K562 (cell line): ENCODE data around the gene CMSS1. TPM values are rescaled to one million over a fixed set of nuclear protein-coding genes. Genes with fewer than 3 reads are reported as not detected.

ENCODE experiments used
- ARID1B ChIP-seq: fragments of 450-650 bp; IDR thresholded peaks from 2 replicates; pipeline ENCODE4 v1.6.1; 2016; ENCODE audit warnings: antibody characterized with exemption, mild to moderate bottlenecking, inconsistent platforms
- CEBPG ChIP-seq, 3 experiments: fragments of 200-800 bp in 1 of 3; sonication (Bioruptor generic) in 1 of 3; sonication (generic) in 1 of 3; formaldehyde crosslinking in 1 of 3; IDR thresholded peaks in 2 of 3; conservative IDR thresholded peaks in 1 of 3; 2 replicates each; pipeline versions ENCODE4 v1.6.1 to v1.8.0; 2016 to 2022; ENCODE audit warnings: missing compliant biosample characterization in 2 of 3, missing genetic modification characterization in 2 of 3, mild to moderate bottlenecking in 1 of 3, missing genetic modification reagents in 1 of 3
- DPF2 ChIP-seq: fragments of 450-650 bp; IDR thresholded peaks from 2 replicates; pipeline ENCODE4 v1.6.1; 2016
- JUN ChIP-seq, 2 experiments: sonication (generic) in 1 of 2; formaldehyde crosslinking in 1 of 2; IDR thresholded peaks; 2 replicates each; pipeline versions ENCODE4 v1.6.1 to v1.8.0; 2012 to 2022; ENCODE audit warnings: borderline replicate concordance in 2 of 2, mild to moderate bottlenecking in 2 of 2, improper control_type of control experiment in 1 of 2, low read depth in 1 of 2, low read length in 1 of 2, missing genetic modification reagents in 1 of 2
- MTA1 ChIP-seq: fragments of 450-650 bp; IDR thresholded peaks from 2 replicates; pipeline ENCODE4 v1.6.1; 2017; ENCODE audit warnings: borderline replicate concordance
- RCOR1 ChIP-seq, 2 experiments: IDR thresholded peaks; 2 replicates each; pipeline ENCODE4 v1.6.1; 2012; ENCODE audit warnings: low read depth in 2 of 2, low read length in 2 of 2, borderline replicate concordance in 1 of 2, improper control_type of control experiment in 1 of 2
- SMARCE1 ChIP-seq: fragments of 450-650 bp; IDR thresholded peaks from 2 replicates; pipeline ENCODE4 v1.7.1; 2016; ENCODE audit warnings: mild to moderate bottlenecking
- TEAD4 ChIP-seq, 2 experiments: sonication (generic) in 1 of 2; formaldehyde crosslinking in 1 of 2; IDR thresholded peaks; 2 replicates each; pipeline versions ENCODE4 v1.6.1 to v1.8.0; 2012 to 2022; ENCODE audit warnings: borderline replicate concordance in 1 of 2, inconsistent platforms in 1 of 2, low read length in 1 of 2, mild to moderate bottlenecking in 1 of 2, missing genetic modification reagents in 1 of 2
- polyA plus RNA-seq, 8 experiments: library from polyadenylated mRNA; depleted of rRNA in 4 of 8; stranded (reverse) in 5 of 8; unstranded in 3 of 8; fragments of >200 nt; fragmentation: Nextera tagmentation in 2 of 8; fragmentation: Illumina TruSeq in 1 of 8; extraction: Ambion mirVana in 2 of 8; extraction: Trizol in 1 of 8; gene quantifications; 2 replicates each; pipeline versions ENCODE4 v1.2.1 to v1.2.3, GENCODE V29; 2011 to 2014; ENCODE audit warnings: inconsistent platforms in 1 of 8, missing spikeins in 1 of 8
- total RNA-seq, 7 experiments: library from RNA; depleted of rRNA in 6 of 7; stranded (reverse); fragments of >200 nt in 6 of 7; fragmentation: Illumina TruSeq in 2 of 7; extraction: Trizol in 2 of 7; gene quantifications; 2 replicates each; pipeline versions ENCODE4 v1.2.1 to v1.2.3, GENCODE V29; 2011 to 2021; ENCODE audit warnings: low replicate concordance in 1 of 7
- TF ChIP-seq, protein P1 (sequence below): sonication (generic); formaldehyde crosslinking; IDR thresholded peaks from 2 replicates; pipeline ENCODE4 v1.8.1; 2023; ENCODE audit warnings: mild to moderate bottlenecking, missing genetic modification reagents
- TF ChIP-seq, protein P2 (sequence below): sonication (generic); formaldehyde crosslinking; IDR thresholded peaks from 2 replicates; pipeline ENCODE4 v1.8.0; 2023; ENCODE audit warnings: mild to moderate bottlenecking, missing genetic modification reagents
- TF ChIP-seq, protein P3 (sequence below): fragments of 450-650 bp; IDR thresholded peaks from 2 replicates; pipeline ENCODE4 v1.6.1; 2017; ENCODE audit warnings: antibody characterized with exemption, mild to moderate bottlenecking
- TF ChIP-seq, protein P4 (sequence below): fragments of 450-650 bp; formaldehyde crosslinking; conservative IDR thresholded peaks from 2 replicates; pipeline ENCODE4 v1.4.0; 2022; ENCODE audit warnings: mild to moderate bottlenecking, missing genetic modification characterization

CMSS1 gene
- total and polyA plus RNA-seq, 9 of the 15 experiments (the other 6 are each of a cell fraction or from before 2014, with no cell fraction given), result 46.9 to 109 (median 72.3) TPM

DNA sequence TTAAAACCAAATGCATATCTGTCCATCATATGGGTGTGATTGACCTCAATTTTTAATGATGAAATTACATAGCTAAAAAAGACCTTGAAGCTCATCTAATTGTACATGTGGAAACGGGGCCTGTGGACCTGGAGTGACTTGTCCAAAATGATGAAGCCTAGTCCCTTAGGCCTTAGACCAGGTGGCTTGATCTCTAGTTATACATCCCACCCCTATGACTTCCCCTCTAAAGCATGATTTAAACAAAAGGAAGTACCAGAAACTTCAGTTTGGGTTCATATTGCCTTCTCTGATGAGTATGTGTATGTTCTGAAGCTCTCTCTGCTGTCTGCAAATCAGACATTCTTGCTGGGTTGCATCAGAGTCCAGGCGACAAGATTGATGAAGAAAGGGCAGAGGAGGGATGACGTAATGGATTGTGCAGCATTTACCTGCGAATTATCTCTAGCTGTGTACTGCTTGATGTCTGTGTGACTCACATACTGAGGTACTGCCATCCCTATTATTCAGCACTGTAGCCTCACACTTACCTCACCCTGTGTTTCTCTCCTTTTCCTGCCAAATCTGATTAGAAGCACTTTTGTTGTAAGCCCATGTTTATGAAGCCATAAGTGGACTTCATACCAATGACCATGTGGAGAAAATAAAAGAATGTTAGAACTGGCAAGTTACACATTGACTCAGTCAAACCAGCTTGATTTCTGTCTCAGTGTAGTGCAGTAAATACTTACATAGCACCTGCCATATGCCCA lies 185.1 kb downstream of the CMSS1 start (continued):
- TF ChIP-seq, protein P1, sequence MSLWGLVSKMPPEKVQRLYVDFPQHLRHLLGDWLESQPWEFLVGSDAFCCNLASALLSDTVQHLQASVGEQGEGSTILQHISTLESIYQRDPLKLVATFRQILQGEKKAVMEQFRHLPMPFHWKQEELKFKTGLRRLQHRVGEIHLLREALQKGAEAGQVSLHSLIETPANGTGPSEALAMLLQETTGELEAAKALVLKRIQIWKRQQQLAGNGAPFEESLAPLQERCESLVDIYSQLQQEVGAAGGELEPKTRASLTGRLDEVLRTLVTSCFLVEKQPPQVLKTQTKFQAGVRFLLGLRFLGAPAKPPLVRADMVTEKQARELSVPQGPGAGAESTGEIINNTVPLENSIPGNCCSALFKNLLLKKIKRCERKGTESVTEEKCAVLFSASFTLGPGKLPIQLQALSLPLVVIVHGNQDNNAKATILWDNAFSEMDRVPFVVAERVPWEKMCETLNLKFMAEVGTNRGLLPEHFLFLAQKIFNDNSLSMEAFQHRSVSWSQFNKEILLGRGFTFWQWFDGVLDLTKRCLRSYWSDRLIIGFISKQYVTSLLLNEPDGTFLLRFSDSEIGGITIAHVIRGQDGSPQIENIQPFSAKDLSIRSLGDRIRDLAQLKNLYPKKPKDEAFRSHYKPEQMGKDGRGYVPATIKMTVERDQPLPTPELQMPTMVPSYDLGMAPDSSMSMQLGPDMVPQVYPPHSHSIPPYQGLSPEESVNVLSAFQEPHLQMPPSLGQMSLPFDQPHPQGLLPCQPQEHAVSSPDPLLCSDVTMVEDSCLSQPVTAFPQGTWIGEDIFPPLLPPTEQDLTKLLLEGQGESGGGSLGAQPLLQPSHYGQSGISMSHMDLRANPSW (CRISPR knock-in tag), result no peak
- TF ChIP-seq RCOR1 (IDR thresholded peaks at IDR 0.05; ENCODE audit: borderline replicate concordance in 1 of 2, low read depth in 2 of 2, low read length in 2 of 2) (peak in 1 of 2 experiments; percentile 26; a peak in 1 of 4 replicates), JUN (IDR thresholded peaks at IDR 0.05; ENCODE audit: borderline replicate concordance, low read depth, low read length) (peak; percentile 90), JUN (CRISPR knock-in tag; IDR thresholded peaks at IDR 0.05; ENCODE audit: borderline replicate concordance) (no peak), MTA1 (peak; percentile 65; the same call in 1 of the 2 replicates), TEAD4 (IDR thresholded peaks at IDR 0.05; ENCODE audit: low read length) (peak; percentile 37; the same call in 1 of the 2 replicates), TEAD4 (CRISPR knock-in tag; IDR thresholded peaks at IDR 0.05; ENCODE audit: borderline replicate concordance) (no peak), SMARCE1 (peak; percentile 56; the same call in 1 of the 2 replicates), DPF2 (peak; percentile 50; the same call in 1 of the 2 replicates), CEBPG (CRISPR knock-in tag; IDR thresholded peaks at IDR 0.05) (peak; percentile 78), CEBPG (tag; conservative IDR thresholded peaks at IDR 0.05 in 1 of 2, IDR thresholded peaks at IDR 0.05 in 1 of 2) (peak; percentile 91 to 94), ARID1B (peak; percentile 62; the same call in 1 of the 2 replicates)
- TF ChIP-seq, protein P2, sequence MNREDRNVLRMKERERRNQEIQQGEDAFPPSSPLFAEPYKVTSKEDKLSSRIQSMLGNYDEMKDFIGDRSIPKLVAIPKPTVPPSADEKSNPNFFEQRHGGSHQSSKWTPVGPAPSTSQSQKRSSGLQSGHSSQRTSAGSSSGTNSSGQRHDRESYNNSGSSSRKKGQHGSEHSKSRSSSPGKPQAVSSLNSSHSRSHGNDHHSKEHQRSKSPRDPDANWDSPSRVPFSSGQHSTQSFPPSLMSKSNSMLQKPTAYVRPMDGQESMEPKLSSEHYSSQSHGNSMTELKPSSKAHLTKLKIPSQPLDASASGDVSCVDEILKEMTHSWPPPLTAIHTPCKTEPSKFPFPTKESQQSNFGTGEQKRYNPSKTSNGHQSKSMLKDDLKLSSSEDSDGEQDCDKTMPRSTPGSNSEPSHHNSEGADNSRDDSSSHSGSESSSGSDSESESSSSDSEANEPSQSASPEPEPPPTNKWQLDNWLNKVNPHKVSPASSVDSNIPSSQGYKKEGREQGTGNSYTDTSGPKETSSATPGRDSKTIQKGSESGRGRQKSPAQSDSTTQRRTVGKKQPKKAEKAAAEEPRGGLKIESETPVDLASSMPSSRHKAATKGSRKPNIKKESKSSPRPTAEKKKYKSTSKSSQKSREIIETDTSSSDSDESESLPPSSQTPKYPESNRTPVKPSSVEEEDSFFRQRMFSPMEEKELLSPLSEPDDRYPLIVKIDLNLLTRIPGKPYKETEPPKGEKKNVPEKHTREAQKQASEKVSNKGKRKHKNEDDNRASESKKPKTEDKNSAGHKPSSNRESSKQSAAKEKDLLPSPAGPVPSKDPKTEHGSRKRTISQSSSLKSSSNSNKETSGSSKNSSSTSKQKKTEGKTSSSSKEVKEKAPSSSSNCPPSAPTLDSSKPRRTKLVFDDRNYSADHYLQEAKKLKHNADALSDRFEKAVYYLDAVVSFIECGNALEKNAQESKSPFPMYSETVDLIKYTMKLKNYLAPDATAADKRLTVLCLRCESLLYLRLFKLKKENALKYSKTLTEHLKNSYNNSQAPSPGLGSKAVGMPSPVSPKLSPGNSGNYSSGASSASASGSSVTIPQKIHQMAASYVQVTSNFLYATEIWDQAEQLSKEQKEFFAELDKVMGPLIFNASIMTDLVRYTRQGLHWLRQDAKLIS (CRISPR knock-in tag), result no peak
- TF ChIP-seq, protein P3, sequence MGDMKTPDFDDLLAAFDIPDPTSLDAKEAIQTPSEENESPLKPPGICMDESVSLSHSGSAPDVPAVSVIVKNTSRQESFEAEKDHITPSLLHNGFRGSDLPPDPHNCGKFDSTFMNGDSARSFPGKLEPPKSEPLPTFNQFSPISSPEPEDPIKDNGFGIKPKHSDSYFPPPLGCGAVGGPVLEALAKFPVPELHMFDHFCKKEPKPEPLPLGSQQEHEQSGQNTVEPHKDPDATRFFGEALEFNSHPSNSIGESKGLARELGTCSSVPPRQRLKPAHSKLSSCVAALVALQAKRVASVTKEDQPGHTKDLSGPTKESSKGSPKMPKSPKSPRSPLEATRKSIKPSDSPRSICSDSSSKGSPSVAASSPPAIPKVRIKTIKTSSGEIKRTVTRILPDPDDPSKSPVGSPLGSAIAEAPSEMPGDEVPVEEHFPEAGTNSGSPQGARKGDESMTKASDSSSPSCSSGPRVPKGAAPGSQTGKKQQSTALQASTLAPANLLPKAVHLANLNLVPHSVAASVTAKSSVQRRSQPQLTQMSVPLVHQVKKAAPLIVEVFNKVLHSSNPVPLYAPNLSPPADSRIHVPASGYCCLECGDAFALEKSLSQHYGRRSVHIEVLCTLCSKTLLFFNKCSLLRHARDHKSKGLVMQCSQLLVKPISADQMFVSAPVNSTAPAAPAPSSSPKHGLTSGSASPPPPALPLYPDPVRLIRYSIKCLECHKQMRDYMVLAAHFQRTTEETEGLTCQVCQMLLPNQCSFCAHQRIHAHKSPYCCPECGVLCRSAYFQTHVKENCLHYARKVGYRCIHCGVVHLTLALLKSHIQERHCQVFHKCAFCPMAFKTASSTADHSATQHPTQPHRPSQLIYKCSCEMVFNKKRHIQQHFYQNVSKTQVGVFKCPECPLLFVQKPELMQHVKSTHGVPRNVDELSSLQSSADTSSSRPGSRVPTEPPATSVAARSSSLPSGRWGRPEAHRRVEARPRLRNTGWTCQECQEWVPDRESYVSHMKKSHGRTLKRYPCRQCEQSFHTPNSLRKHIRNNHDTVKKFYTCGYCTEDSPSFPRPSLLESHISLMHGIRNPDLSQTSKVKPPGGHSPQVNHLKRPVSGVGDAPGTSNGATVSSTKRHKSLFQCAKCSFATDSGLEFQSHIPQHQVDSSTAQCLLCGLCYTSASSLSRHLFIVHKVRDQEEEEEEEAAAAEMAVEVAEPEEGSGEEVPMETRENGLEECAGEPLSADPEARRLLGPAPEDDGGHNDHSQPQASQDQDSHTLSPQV, result no peak
- TF ChIP-seq, protein P4, sequence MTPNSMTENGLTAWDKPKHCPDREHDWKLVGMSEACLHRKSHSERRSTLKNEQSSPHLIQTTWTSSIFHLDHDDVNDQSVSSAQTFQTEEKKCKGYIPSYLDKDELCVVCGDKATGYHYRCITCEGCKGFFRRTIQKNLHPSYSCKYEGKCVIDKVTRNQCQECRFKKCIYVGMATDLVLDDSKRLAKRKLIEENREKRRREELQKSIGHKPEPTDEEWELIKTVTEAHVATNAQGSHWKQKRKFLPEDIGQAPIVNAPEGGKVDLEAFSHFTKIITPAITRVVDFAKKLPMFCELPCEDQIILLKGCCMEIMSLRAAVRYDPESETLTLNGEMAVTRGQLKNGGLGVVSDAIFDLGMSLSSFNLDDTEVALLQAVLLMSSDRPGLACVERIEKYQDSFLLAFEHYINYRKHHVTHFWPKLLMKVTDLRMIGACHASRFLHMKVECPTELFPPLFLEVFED (CRISPR knock-in tag), result no peak
